Left lung (tissue), 10 donors: Measurements from ENCODE around the gene MPG. TPM values are rescaled to one million over a fixed set of nuclear protein-coding genes. Genes with fewer than 3 reads are reported as not detected.

ENCODE experiments used
- ATAC-seq: fragments of 200-7000 bp; cut with Tn5 transposase; one replicate; pipeline ENCODE4 v1.9.1; 2020; ENCODE audit warnings: moderate library complexity
- DNase-seq, 4 donors: peaks; one replicate each; pipeline ENCODE4 v3.0.0-alpha.2; 2013 to 2020
- H3K27ac ChIP-seq, 2 donors: fragments of 200-600 bp; sonication (generic) in 1 of 2; one replicate each; pipeline versions ENCODE4 v1.5.0 to v1.8.0; 2020 to 2021
- H3K27me3 ChIP-seq, 2 donors: fragments of 200-600 bp; sonication (generic) in 1 of 2; one replicate each; pipeline versions ENCODE4 v1.5.0 to v1.8.0; 2020 to 2021
- H3K36me3 ChIP-seq, 2 donors: fragments of 200-600 bp; sonication (generic) in 1 of 2; one replicate each; pipeline versions ENCODE4 v1.5.0 to v1.8.0; 2020 to 2021
- H3K4me1 ChIP-seq, 2 donors: fragments of 200-600 bp; one replicate each; pipeline ENCODE4 v1.8.0; 2021
- H3K4me3 ChIP-seq, 2 donors: fragments of 200-600 bp; sonication (generic) in 1 of 2; one replicate each; pipeline versions ENCODE4 v1.5.0 to v1.8.0; 2020 to 2021; ENCODE audit warnings: mild to moderate bottlenecking in 1 of 2
- H3K9me3 ChIP-seq, 2 donors: fragments of 200-600 bp; sonication (generic) in 1 of 2; one replicate each; pipeline versions ENCODE4 v1.5.0 to v1.8.0; 2020 to 2021
- CTCF ChIP-seq, 2 donors: fragments of 200-600 bp; sonication (generic) in 1 of 2; IDR thresholded peaks; one replicate each; pipeline versions ENCODE4 v1.5.0 to v1.8.0; 2021; ENCODE audit warnings: antibody characterized with exemption in 2 of 2
- intact Hi-C, 2 donors: fragments of 100-400 bp; cut with DNase I; formaldehyde crosslinking; loops; one replicate each; pipeline versions ENCODE4 v1.11.2 to v1.14.2; 2022
- polyA plus RNA-seq, 6 donors: library from polyadenylated mRNA; unstranded; fragments of 120-200 nt; gene quantifications; one replicate each; pipeline ENCODE4 v1.2.1, GENCODE V29; 2013; ENCODE audit not compliant: insufficient read length in 6 of 6
- total RNA-seq, 2 donors: library from RNA; stranded (reverse); fragmentation: NEBNext Ultra II Directional; extraction: Animal tissue kit (Norgen Biotek cat#: 25700); gene quantifications; one replicate each; pipeline ENCODE4 v1.2.1, GENCODE V29; 2021
- donor health status: DM: no; HTN: yes; CAD: no.
- donor health status: DM: no; HTN: no; CAD: no.

Gene MPG
- total and polyA plus RNA-seq, 8 donors = 22.2 to 47.6 (median 29.5) TPM

- TF ChIP-seq CTCF (IDR thresholded peaks at IDR 0.05) = no peak
- peaks cover 0 to 4% of the 10 kb centered on the region in 2 donors for H3K4me1 ChIP-seq
- no peak overlapping the region for H3K27ac ChIP-seq
- no peak overlapping the region for H3K4me3 ChIP-seq
- intact Hi-C loops = no loop called here
- H3K27me3 ChIP-seq = no peaks in the 10 kb centered on the region
- no peaks in the 10 kb centered on the region for H3K9me3 ChIP-seq
- ATAC-seq = no peak
- H3K36me3 ChIP-seq = peaks cover 0 to 3% of the 10 kb centered on the region in 2 donors
- DNase-seq = no peak
These were observed 54.1 kb downstream of the MPG start for GRCh38 chr16:132120-132519.

GRCh38 chr16:133716-134115 lies 55.7 kb downstream of the MPG start:
- DNase-seq (no peak), ATAC-seq (no peak)
- intact Hi-C loops = no loop called here
- no peaks in the 10 kb centered on the region for H3K27me3 ChIP-seq
- no peaks in the 10 kb centered on the region for H3K9me3 ChIP-seq
- no peak overlapping the region for H3K27ac ChIP-seq
- H3K4me3 ChIP-seq = no peak overlapping the region
- no peak for TF ChIP-seq CTCF (IDR thresholded peaks at IDR 0.05)
- H3K4me1 ChIP-seq = peaks cover 0 to 13% of the 10 kb centered on the region in 2 donors
- H3K36me3 ChIP-seq = no peaks in the 10 kb centered on the region

Other genes with a start within 250 kb of the MPG start
- 10 to 100 TPM; 12.6 to 13.4 TPM for gene POLR3K, start 24.6 kb upstream of the MPG start, total RNA-seq
- 10 to 100 TPM in 5 of 6 donors, 1 to 10 TPM in 1; 9.6 to 12.1 (median 10.6) TPM for gene POLR3K, start 24.6 kb upstream of the MPG start, polyA plus RNA-seq
- gene SNRNP25, start 24.4 kb upstream of the MPG start, total RNA-seq = 10 to 100 TPM; 19.1 to 22.2 TPM
- gene SNRNP25, start 24.4 kb upstream of the MPG start, polyA plus RNA-seq = 10 to 100 TPM; 33.5 to 51.5 (median 40.6) TPM
- gene RHBDF1, start 5.6 kb upstream of the MPG start, total RNA-seq = 10 to 100 TPM; 33.4 to 45.0 TPM
- 10 to 100 TPM; 34.7 to 50.0 (median 39.7) TPM for gene RHBDF1, start 5.6 kb upstream of the MPG start, polyA plus RNA-seq
- 10 to 100 TPM; 29.5 to 39.5 TPM for gene NPRL3, start 60.4 kb downstream of the MPG start, total RNA-seq
- gene NPRL3, start 60.4 kb downstream of the MPG start, polyA plus RNA-seq = 10 to 100 TPM; 29.3 to 35.1 (median 33.4) TPM
- gene HBZ, start 74.4 kb downstream of the MPG start, total RNA-seq = not detected
- 1 to 10 TPM in 5 of 6 donors, under 1 TPM in 1; 0.52 to 8.7 (median 4.2) TPM for gene HBZ, start 74.4 kb downstream of the MPG start, polyA plus RNA-seq
- gene HBM, start 87.8 kb downstream of the MPG start, total RNA-seq = not detected
- gene HBM, start 87.8 kb downstream of the MPG start, polyA plus RNA-seq = 10 to 100 TPM in 2 of 6 donors, 1 to 10 TPM in 4; 2.8 to 12.6 (median 6.9) TPM
- gene HBA2, start 94.7 kb downstream of the MPG start, total RNA-seq = 100 to 1,000 TPM; 142 to 149 TPM
- 1,000 to 10,000 TPM in 5 of 6 donors, 100 to 1,000 TPM in 1; 922 to 5,766 (median 2,352) TPM for gene HBA2, start 94.7 kb downstream of the MPG start, polyA plus RNA-seq
- 100 to 1,000 TPM; 159 to 211 TPM for gene HBA1, start 98.5 kb downstream of the MPG start, total RNA-seq
- gene HBA1, start 98.5 kb downstream of the MPG start, polyA plus RNA-seq = 1,000 to 10,000 TPM in 4 of 6 donors, 100 to 1,000 TPM in 2; 599 to 3,734 (median 1,618) TPM
- not detected for gene HBQ1, start 102.2 kb downstream of the MPG start, total RNA-seq
- 1 to 10 TPM in 3 of 6 donors, under 1 TPM in 3; 0.42 to 1.8 (median 1.1) TPM for gene HBQ1, start 102.2 kb downstream of the MPG start, polyA plus RNA-seq
- gene LUC7L, start 151.2 kb downstream of the MPG start, total RNA-seq = 10 to 100 TPM; 55.5 to 62.7 TPM
- gene LUC7L, start 151.2 kb downstream of the MPG start, polyA plus RNA-seq = 100 to 1,000 TPM; 108 to 173 (median 149) TPM
- 10 to 100 TPM; 63.5 to 92.6 TPM for gene FAM234A, start 156.6 kb downstream of the MPG start, total RNA-seq
- gene FAM234A, start 156.6 kb downstream of the MPG start, polyA plus RNA-seq = 10 to 100 TPM; 49.7 to 61.5 (median 55.5) TPM
- gene RGS11, start 197.7 kb downstream of the MPG start, total RNA-seq = 1 to 10 TPM; 3.9 to 8.3 TPM
- gene RGS11, start 197.7 kb downstream of the MPG start, polyA plus RNA-seq = 1 to 10 TPM; 1.8 to 6.0 (median 3.7) TPM
- gene ARHGDIG, start 202.4 kb downstream of the MPG start, total RNA-seq = 1 to 10 TPM; 1.0 to 1.1 TPM
- 1 to 10 TPM in 2 of 6 donors, under 1 TPM in 3, not detected in 1; 0.52 to 2.6 (median 0.97) TPM for gene ARHGDIG, start 202.4 kb downstream of the MPG start, polyA plus RNA-seq
- under 1 TPM; 0.32 to 0.60 TPM for gene PDIA2, start 204.9 kb downstream of the MPG start, total RNA-seq
- 1 to 10 TPM in 1 of 6 donors, under 1 TPM in 5; 0.29 to 1.2 (median 0.67) TPM for gene PDIA2, start 204.9 kb downstream of the MPG start, polyA plus RNA-seq